GM13976 (cell line): ENCODE measurements around the gene SPTBN2.

Source experiments
- DNase-seq: peaks from one replicate; pipeline ENCODE4 v3.0.0; 2012; ENCODE audit warnings: low spot score
- in situ Hi-C: fragments of 300-500 bp; cut with MboI; formaldehyde crosslinking; loops from one replicate; pipeline ENCODE4 v1.12.0; 2022; ENCODE audit warnings: low sequenced_read_pairs, mixed read lengths, inconsistent platforms; ENCODE audit not compliant: unreplicated experiment
- TF ChIP-seq, protein P1 (sequence below): IDR thresholded peaks from 2 replicates; pipeline ENCODE4 v1.5.1; 2012; ENCODE audit warnings: borderline replicate concordance, mild to moderate bottlenecking; ENCODE audit not compliant: insufficient read depth; ENCODE audit errors: extremely low read depth, missing control alignments, control extremely low read depth

The SPTBN2 gene

DNA sequence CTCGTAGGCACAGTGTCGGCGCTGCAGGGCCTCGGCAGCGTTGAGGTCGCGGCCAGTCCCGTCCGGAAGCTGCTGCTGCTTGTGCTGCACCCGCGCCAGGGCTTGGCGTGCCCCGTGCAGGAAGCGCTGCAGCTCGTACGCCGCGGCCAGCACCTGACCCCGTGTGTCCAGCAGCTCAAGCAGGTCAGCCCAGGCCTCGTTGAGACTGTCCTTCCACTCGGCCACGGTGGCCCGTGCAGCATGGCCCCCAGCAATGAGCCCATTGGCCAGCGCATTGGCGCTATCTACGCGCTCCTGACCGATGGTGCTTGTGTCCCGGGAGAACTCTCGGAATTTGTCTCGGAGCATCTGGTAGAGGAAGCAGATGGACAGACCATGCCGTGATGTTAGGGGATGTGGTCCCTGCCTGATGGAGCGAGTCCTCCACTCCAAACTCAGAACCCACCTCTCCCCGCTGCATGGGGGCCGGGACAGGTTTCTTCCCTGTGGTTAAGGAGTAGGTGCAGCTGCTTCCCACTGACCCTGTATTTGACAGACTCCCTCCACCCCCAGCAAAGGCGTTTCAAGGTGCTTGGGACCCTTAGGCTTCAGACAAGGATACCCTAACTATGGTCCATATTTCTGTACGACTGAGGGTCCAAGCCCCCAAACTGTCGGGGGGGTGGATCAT is 37.6 kb downstream of the SPTBN2 start:
- in situ Hi-C loops: loop anchor here (5.0 kb wide), 1 partner anchor 141 kb away; no protein-coding TSS in a partner anchor
- TF ChIP-seq, protein P1, sequence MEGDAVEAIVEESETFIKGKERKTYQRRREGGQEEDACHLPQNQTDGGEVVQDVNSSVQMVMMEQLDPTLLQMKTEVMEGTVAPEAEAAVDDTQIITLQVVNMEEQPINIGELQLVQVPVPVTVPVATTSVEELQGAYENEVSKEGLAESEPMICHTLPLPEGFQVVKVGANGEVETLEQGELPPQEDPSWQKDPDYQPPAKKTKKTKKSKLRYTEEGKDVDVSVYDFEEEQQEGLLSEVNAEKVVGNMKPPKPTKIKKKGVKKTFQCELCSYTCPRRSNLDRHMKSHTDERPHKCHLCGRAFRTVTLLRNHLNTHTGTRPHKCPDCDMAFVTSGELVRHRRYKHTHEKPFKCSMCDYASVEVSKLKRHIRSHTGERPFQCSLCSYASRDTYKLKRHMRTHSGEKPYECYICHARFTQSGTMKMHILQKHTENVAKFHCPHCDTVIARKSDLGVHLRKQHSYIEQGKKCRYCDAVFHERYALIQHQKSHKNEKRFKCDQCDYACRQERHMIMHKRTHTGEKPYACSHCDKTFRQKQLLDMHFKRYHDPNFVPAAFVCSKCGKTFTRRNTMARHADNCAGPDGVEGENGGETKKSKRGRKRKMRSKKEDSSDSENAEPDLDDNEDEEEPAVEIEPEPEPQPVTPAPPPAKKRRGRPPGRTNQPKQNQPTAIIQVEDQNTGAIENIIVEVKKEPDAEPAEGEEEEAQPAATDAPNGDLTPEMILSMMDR: no peak
- no peak for DNase-seq

DNA sequence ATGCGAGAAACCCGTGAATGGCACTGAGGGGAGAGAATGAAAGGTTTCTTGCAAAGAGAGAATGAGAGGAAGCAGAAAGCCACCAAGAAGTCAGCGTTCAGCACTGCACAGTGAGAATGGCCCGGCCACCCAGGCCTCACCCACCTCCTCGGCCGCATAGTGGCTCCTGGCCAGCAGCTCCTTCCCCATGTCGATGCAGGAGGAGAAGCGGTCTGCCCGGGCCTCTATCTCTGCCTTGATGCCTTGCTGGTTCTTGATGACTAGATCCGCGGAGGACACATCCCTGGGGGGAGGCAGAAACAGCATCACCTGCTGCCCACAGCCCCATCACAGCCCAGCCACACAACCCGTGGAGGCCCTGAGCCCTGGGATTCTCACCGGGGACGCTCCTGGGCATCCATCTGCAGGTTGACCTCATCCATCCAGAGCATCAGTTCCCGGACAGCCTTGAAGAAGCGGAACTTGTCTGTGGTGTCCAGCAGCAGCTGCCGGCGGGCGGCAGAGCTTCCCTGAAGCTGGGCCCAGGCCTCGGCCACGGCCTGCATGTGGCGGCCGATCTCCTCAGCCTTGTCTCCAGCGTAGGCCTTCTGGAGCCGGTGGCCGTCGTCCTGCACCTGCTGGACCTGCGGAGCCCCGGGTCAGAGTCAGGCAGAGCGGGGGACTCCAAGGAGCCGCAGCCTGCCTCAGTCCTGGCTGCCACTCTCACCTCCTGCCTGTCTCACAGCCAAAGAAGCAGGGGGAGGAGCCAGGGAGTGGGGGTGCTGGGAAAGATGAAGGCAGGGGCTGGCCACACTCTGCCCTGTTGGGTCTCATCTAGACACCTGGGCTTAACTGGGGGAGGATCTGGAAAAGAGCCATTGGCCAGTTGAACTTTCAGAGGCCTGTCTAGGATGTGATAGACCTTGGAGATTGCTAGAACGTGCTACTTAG is 39.1 kb downstream of the SPTBN2 start:
- TF ChIP-seq, protein P1: no peak
- no peak for DNase-seq
- in situ Hi-C loops: loop anchor here (5.0 kb wide), 1 partner anchor 142 kb away; no protein-coding TSS in a partner anchor

DNA sequence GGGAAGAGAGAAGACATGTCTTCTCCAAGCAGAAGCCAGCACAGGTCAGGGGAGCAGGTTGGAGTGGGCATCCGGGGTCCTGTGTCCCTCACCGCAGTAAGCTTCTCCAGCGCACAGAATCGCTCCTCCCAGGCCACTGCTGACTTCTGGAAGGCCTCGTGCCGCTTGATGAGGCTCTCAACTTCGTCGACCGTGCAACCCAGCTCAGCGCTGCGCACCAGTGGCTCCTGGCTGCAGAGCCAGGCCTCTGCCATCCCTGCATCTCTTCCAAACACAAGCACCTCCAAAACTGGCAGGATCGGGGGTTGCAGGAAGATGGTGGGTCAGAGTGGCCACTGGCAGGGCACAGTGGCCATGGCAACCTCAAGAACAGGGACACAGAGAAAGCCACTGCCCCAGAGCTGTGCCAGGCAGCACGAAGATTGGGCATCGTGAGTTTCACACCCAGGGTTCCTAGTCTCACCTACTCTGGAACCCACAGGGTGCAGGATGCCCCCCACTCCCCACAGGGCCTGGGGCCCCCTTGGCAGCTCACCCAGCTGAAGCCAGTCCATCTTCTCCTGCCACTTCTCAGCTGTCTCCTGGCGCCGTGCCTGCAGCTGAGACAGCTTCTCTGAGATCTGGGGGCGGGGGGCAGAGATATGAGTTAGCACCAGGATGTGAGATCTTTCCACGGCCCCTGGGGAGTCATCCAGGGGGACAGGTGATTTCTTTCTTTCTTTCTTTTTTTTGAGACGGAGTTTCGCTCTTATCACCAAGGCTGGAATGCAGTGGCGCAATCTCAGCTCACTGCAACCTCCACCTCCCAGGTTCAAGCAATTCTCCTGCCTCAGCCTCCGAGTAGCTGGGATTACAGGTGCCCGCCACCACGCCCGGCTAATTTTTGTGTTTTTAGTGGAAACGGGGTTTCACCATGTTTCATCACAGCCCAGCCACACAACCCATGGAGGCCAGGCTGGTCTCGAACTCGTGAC is 40.2 kb downstream of the SPTBN2 start:
- TF ChIP-seq, protein P1: no peak
- in situ Hi-C loops: no loop called here
- no peak for DNase-seq

DNA sequence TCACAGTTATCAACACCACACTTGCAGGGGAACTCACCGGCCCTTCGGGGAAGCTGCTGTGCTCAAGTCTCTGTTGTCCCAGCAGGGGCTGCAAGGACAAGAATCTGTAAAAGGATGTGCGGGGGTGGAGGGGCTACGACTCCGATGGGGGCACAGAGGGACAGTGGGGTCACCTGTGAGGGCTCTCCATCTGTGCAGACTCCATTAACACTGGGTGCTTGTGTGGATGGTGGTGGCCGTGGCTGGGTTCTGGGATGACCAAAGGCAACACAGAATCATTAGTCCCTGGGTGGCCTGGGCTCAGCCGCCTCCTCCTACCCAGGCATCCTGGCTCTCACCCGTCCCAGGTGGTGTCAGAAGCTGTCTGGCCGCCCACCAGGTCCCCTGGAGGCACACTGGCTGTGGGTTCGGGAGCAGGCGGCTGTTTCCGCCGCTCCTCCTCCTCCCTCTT is 41.2 kb downstream of the SPTBN2 start:
- in situ Hi-C loops: no loop called here
- TF ChIP-seq, protein P1: no peak
- no peak for DNase-seq

DNA sequence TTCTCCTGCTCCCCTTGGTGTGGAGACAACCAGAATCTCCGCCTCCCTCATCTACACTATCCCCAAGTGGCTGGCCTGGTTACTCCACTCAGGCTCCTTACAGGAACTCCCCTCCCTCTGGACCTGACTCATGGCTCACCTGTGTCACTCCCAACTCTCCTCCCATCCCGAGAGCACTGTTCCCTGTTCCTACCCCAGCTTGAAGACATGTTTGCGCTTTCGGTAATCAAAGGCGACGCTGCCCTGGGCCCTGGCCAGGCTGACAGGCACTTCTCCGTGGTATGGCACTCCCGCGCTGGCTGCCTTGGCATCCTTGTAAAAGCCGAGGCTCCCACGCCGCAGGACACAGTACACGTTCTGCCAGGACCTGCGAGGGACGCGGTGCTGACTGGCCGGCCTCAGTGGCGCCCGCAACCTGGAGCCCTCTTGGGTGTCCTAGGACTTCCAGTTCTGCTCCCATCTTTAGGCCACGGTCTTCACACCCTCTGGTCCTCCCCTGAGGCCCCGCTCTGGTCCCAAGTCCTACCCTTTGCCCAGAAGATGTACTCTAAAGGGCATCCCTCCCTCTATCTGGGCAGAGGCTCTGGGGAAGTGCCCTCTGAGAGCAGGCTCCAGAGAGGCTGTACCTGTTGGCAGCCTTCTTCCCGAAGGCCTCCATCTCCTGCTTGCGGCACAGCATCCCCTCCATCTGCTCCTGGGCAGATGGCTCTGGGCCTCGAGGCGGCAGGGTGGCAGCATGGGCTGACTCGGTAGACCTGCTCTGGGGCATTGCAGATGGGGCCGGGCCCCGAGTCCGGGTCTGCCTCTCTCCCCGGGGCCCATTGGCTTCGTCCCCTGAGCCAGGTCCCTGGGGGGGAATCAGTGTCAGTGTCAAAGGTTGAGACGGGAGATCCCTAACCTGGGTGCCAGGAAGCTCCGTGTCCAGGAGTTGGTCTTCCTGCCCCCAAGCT is 41.9 kb downstream of the SPTBN2 start:
- TF ChIP-seq, protein P1: no peak
- in situ Hi-C loops: no loop called here
- no peak for DNase-seq
